ENCODE measurements around the gene NDUFAF2. TPM values are rescaled to one million over a fixed set of nuclear protein-coding genes. Genes with fewer than 3 reads are reported as not detected.

The NDUFAF2 gene
- total RNA-seq, 4 donors from 2014 or later: 28.0 to 38.2 (median 31.2) TPM

DNA sequence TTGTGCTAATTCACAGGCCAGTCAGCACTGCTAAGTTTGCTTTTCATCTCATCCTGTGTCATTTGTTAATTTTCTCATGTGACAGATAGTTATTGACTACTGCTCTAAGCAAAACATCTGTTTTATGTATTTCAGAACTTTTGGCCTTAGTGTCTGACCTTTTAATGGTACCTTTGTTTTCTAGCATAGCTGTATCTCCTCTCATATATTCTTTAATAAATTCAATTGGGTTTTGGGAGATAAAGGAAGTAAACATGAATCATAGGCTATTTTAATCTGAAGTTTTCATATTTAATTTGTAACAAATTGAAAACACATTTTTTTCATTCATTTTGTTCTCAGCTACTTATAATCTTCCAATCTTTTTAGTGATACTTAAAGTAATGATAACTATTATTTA, 13.1 kb downstream of the NDUFAF2 start:
- H3K36me3 ChIP-seq: no peaks in the 10 kb centered on the region
- TF ChIP-seq CTCF (IDR thresholded peaks at IDR 0.05): no peak
- no peak for TF ChIP-seq POLR2A (IDR thresholded peaks at IDR 0.05)
- H3K27me3 ChIP-seq: no peaks in the 10 kb centered on the region
- H3K9me3 ChIP-seq: peaks cover 0 to 5% (median 0%) of the 10 kb centered on the region in 3 donors
- no peak for DNase-seq
- intact Hi-C loops (cut with DNase I): no loop called here
- H3K4me1 ChIP-seq: no peaks in the 10 kb centered on the region
- no peak overlapping the region for H3K4me3 ChIP-seq
- no peak overlapping the region for H3K27ac ChIP-seq

DNA sequence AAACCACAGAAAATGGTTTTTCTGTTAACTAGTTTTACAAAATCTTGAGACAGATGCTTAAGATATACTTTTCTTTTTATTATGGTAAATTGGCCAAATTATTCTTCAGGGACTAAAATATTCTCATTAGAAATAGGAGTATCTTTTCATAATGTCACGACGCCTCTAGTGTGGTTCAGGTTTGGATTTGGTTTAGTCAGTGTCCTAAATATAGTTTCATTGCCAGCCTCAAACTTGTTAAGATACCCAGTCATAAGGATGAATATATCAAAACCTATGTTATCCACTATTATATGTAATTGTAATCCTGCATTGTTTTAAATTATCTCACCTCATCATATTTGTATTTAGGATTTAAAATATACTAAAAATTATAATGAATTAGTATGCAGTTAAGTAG, 13.7 kb downstream of the NDUFAF2 start:
- H3K9me3 ChIP-seq: peaks cover 0 to 5% (median 0%) of the 10 kb centered on the region in 3 donors
- DNase-seq: no peak
- TF ChIP-seq CTCF (IDR thresholded peaks at IDR 0.05) (no peak), POLR2A (IDR thresholded peaks at IDR 0.05) (no peak)
- H3K4me1 ChIP-seq: no peaks in the 10 kb centered on the region
- no peak overlapping the region for H3K27ac ChIP-seq
- 95% methylated on average over 2 of the region's 2 CpGs for WGBS, 2 donors
- no peak overlapping the region for H3K4me3 ChIP-seq
- intact Hi-C loops (cut with DNase I): no loop called here
- H3K27me3 ChIP-seq: no peaks in the 10 kb centered on the region
- H3K36me3 ChIP-seq: no peaks in the 10 kb centered on the region

- Histone ChIP-seq H3K9me3 (peaks cover 0 to 5% (median 0%) of the 10 kb centered on the region in 3 donors), H3K4me3 (no peak overlapping the region), H3K27me3 (no peaks in the 10 kb centered on the region), H3K4me1 (no peaks in the 10 kb centered on the region), H3K36me3 (no peaks in the 10 kb centered on the region), H3K27ac (no peak overlapping the region)
- no peak for DNase-seq
- TF ChIP-seq POLR2A (IDR thresholded peaks at IDR 0.05) (no peak), CTCF (IDR thresholded peaks at IDR 0.05) (peak in 2 of 6 experiments; percentile 13 to 39)
- intact Hi-C loops (cut with DNase I): no loop called here
Measured at GRCh38 chr5:60959156-60959555, 14.2 kb downstream of the NDUFAF2 start.

- 42 to 55% methylated on average over 2 of the region's 2 CpGs for WGBS, 2 donors
- intact Hi-C loops (cut with DNase I): no loop called here
- no peak overlapping the region for H3K27ac ChIP-seq
- no peak overlapping the region for H3K4me3 ChIP-seq
- H3K27me3 ChIP-seq: no peaks in the 10 kb centered on the region
- H3K4me1 ChIP-seq: no peaks in the 10 kb centered on the region
- no peaks in the 10 kb centered on the region for H3K36me3 ChIP-seq
- H3K9me3 ChIP-seq: no peaks in the 10 kb centered on the region
- TF ChIP-seq POLR2A (IDR thresholded peaks at IDR 0.05): no peak
- TF ChIP-seq CTCF (IDR thresholded peaks at IDR 0.05): peak in 5 of 6 experiments; percentile 18 to 39 (median 24)
- DNase-seq: no peak
Measured at GRCh38 chr5:60960591-60960990, 15.6 kb downstream of the NDUFAF2 start.

DNA sequence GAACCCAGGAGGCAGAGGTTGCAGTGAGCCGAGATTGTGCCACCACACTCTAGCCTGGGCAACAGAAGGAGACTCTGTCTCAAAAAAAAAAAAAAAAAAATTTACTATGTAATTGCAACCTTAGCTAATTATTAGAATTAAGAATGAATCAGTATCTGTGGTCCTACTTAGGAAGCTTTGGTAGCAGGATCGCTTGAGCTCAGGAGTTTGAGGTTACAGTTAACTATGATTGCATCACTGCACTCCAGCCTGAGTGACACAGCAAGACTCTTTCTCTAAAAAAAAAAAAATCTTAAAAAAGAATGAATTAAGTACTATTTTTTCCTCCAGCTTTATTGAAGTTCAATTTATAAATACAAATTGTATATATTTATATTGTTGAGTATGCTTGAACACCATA, 16.7 kb downstream of the NDUFAF2 start:
- no peak overlapping the region for H3K4me3 ChIP-seq
- no peaks in the 10 kb centered on the region for H3K36me3 ChIP-seq
- no peaks in the 10 kb centered on the region for H3K4me1 ChIP-seq
- H3K9me3 ChIP-seq: peaks cover 0 to 2% (median 0%) of the 10 kb centered on the region in 3 donors
- H3K27ac ChIP-seq: no peak overlapping the region
- no peak for DNase-seq
- WGBS, 2 donors: 81 to 83% methylated on average over 2 of the region's 2 CpGs
- TF ChIP-seq CTCF (IDR thresholded peaks at IDR 0.05) (no peak), POLR2A (IDR thresholded peaks at IDR 0.05) (no peak)
- intact Hi-C loops (cut with DNase I): no loop called here
- no peaks in the 10 kb centered on the region for H3K27me3 ChIP-seq

All from esophagus squamous epithelium (tissue), 5 donors.